GM13977 (cell line): Measurements from ENCODE around the gene STYXL1.

Experiments used
- DNase-seq: peaks from one replicate; pipeline ENCODE4 v3.0.0; 2012; ENCODE audit warnings: low spot score
- CTCF ChIP-seq: IDR thresholded peaks from 2 replicates; pipeline ENCODE4 v1.5.1; 2012; ENCODE audit warnings: mild to moderate bottlenecking, control low read depth; ENCODE audit not compliant: insufficient read depth; ENCODE audit errors: extremely low read depth, missing control alignments
- in situ Hi-C: fragments of 300-500 bp; cut with MboI; formaldehyde crosslinking; loops from one replicate; pipeline ENCODE4 v1.12.0; 2022; ENCODE audit warnings: low sequenced_read_pairs, low pct_unique_long_range_greater_than_20kb, mixed read lengths, inconsistent platforms; ENCODE audit not compliant: unreplicated experiment

Gene STYXL1

DNA sequence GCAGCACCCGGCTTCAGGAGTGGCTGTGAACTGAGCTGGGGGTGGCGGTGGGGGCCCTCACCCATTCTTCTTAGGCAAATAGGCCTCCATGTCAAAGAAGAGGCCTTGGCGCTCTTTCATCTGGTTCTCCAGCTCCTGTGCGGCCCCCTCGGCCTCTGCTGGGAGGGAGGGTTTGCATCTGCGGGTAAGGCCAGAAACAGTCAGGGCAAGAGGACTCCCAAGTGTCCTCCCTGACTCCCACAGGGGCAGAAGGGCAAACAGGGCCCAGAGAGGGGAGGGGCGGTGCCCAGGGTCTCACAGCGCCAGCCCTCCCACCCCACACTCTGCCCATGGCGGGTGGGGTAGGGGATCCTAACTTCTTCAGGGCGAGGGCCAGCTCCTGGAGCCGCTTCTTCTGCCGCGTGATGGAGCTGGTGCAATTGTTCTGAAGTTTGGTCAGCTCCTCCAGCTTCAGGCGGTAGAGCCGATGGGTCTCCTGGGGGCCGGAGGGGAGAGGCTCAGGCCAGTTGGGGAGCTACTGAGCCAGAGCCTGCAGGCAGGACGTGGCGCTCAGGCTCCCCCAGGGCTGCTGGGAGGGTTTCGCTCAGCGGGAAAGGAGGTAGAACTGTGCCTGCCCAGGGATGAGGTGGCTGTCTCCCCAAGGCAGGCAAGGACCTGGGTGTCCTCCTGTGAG, 55.6 kb downstream of the STYXL1 start:
- in situ Hi-C loops: no loop called here
- TF ChIP-seq CTCF: no peak
- no peak for DNase-seq

- no peak for TF ChIP-seq CTCF
- in situ Hi-C loops: no loop called here
- DNase-seq: no peak
These were observed 56.2 kb downstream of the STYXL1 start for GRCh38 chr7:75991531-75992082.

DNA sequence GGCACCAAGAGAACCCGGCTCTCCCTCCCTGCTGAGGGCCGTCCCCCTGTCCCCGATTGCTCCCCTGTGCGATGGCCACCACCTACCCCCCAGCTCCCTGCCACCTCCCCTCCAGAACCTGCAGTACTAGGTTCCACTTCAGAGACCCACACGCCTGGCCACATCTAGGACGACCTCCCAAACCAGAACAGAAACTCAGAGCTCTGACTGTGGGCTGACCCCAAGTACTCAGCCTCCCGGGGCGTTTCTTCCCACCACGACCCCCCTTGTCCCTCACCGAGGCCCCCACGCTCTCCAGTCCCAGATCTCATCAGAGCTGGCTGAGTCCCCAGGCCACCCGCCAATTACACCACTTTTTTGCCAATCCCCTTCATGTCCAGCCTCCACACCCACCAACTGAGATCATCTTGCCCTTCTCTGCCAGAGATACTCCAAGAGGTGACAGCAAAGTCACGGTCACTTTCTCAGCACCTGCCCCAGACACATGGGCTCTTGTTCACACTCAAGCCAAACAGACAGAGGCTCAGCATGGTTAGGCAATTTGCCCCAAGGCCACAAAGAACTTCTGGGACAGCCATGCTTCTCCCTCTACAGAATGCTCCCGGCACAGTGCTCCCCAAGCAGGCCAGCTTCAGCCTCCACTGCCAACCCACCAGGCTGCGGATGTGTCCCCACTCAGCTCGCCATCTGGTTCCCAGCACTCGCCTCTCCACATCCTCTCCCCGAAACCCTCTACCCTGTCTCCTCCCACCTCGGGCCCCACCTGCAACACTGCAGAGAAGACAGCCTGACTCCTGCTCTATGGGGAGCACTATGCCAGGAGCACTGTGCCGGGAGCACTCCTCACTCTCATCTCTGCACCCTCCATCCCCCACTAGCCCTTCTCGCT, 58.1 kb downstream of the STYXL1 start:
- no peak for TF ChIP-seq CTCF
- DNase-seq: peak; percentile 56
- in situ Hi-C loops: no loop called here

DNA sequence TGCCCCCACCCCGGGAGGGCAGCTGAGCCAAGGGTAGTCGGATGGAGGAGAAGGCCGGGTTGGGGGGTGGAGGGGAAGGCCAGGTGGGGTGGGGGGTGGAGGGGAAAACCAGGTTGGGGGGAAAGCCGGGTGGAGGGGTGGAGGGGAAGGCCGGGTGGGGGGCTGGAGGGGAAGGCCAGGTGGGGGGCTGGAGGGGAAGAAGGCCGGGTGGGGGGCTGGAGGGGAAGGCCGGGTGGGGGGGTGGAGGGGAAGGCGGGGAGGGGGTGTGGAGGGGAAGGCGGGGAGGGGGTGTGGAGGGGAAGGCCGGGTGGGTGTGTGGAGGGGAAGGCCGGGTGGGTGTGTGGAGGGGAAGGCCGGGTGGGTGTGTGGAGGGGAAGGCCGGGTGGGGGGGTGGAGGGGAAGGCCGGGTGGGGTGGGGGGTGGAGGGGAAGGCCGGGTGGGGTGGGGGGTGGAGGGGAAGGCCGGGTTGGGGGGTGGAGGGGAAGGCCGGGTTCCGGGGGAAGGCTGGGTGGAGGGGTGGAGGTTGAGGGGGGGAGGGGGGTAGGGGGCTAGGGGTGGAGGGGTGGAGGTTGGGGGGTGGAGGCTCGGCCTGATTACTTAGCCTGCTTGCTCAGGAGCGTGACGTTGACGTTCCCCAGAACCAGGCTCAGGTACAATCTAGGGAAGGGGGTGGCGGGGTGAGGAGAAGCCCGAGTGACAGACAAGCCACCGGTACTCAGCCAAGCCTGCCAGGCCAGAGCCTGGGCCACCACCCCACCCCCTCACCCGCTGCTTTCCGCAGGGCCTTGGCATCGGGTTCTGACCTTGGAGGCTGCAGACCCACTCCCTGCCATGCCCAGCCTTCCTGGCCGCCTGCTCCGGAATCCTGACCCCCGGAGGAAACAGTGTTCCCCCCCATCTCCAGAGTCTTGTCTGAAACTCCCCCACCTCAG, 59.0 kb downstream of the STYXL1 start:
- in situ Hi-C loops: no loop called here
- no peak for TF ChIP-seq CTCF
- peak; percentile 69 for DNase-seq

- TF ChIP-seq CTCF: no peak
- in situ Hi-C loops: no loop called here
- DNase-seq: no peak
These were observed 59.8 kb downstream of the STYXL1 start for GRCh38 chr7:75987805-75988567.
